ENCODE results near the gene STRBP. TPM values are rescaled to one million over a fixed set of nuclear protein-coding genes. Genes with fewer than 3 reads are reported as not detected.

STRBP gene
- total RNA-seq, 1 donor from 2014 or later, result 45.4 TPM

DNA sequence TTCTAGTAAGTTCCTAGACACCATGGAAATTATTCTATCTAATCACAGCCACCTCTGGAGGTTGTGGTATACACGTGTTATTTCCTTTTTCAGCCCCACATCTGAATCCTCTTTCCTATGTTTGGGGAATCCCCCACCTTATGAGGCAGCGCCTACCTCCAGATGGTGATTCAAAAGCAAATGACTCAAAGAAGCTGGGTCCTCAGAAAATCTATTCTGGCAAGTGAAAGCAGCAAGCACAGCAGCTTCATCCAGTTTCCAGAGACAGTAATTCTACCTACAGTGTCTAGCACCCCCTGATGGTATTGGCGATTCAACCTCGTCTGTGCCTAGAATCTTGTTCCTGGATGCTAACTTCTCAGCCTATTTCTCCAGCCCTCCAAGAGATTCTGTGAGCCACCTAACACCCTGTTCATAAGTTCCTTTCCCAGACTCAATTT, 43.0 kb downstream of the STRBP start:
- no peaks in the 10 kb centered on the region for H3K36me3 Mint-ChIP-seq (ENCODE audit: low read depth, unreplicated experiment)
- no peaks in the 10 kb centered on the region for H3K9me3 Mint-ChIP-seq (ENCODE audit: unreplicated experiment)
- peaks cover 9% of the 10 kb centered on the region for H3K4me1 Mint-ChIP-seq (ENCODE audit: unreplicated experiment)
- peak; percentile 32 for DNase-seq (ENCODE audit: low spot score)
- no peaks in the 10 kb centered on the region for H3K27me3 Mint-ChIP-seq (ENCODE audit: unreplicated experiment)
- H3K4me3 Mint-ChIP-seq (ENCODE audit: unreplicated experiment), result no peak overlapping the region
- no peak overlapping the region for H3K27ac Mint-ChIP-seq (ENCODE audit: unreplicated experiment)
- no peak for TF ChIP-seq CTCF (IDR thresholded peaks at IDR 0.05; ENCODE audit: unreplicated experiment)

- Mint-ChIP-seq H3K27me3 (ENCODE audit: unreplicated experiment) (no peaks in the 10 kb centered on the region), H3K36me3 (ENCODE audit: low read depth, unreplicated experiment) (no peaks in the 10 kb centered on the region), H3K27ac (ENCODE audit: unreplicated experiment) (no peak overlapping the region), H3K9me3 (ENCODE audit: unreplicated experiment) (no peaks in the 10 kb centered on the region), H3K4me3 (ENCODE audit: unreplicated experiment) (no peak overlapping the region), H3K4me1 (ENCODE audit: unreplicated experiment) (peaks cover 11% of the 10 kb centered on the region)
- TF ChIP-seq CTCF (IDR thresholded peaks at IDR 0.05; ENCODE audit: unreplicated experiment), result no peak
- no peak for DNase-seq (ENCODE audit: low spot score)
Measured at GRCh38 chr9:123220127-123220526, 48.3 kb downstream of the STRBP start.

DNA sequence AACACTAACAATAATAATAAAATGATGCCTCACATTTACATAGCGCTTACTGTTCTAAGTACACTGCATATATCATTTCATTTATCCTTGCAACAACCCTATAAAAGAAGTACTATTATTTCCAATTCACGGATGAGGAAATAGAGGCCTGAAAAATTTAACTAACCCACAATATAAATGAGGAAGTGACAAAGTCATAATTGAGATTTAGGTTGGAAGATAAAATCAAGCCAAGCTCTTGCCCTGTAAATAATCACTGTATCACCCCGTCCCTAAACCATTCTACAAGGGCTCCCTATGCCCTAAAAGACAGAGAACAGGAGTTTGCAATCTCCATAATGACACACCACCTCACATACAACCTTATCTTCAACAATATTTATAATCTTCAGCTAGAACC, 49.6 kb downstream of the STRBP start:
- Mint-ChIP-seq H3K27ac (ENCODE audit: unreplicated experiment) (no peak overlapping the region), H3K27me3 (ENCODE audit: unreplicated experiment) (no peaks in the 10 kb centered on the region), H3K36me3 (ENCODE audit: low read depth, unreplicated experiment) (no peaks in the 10 kb centered on the region), H3K9me3 (ENCODE audit: unreplicated experiment) (no peaks in the 10 kb centered on the region), H3K4me1 (ENCODE audit: unreplicated experiment) (peaks cover 8% of the 10 kb centered on the region), H3K4me3 (ENCODE audit: unreplicated experiment) (no peak overlapping the region)
- no peak for TF ChIP-seq CTCF (IDR thresholded peaks at IDR 0.05; ENCODE audit: unreplicated experiment)
- no peak for DNase-seq (ENCODE audit: low spot score)

DNA sequence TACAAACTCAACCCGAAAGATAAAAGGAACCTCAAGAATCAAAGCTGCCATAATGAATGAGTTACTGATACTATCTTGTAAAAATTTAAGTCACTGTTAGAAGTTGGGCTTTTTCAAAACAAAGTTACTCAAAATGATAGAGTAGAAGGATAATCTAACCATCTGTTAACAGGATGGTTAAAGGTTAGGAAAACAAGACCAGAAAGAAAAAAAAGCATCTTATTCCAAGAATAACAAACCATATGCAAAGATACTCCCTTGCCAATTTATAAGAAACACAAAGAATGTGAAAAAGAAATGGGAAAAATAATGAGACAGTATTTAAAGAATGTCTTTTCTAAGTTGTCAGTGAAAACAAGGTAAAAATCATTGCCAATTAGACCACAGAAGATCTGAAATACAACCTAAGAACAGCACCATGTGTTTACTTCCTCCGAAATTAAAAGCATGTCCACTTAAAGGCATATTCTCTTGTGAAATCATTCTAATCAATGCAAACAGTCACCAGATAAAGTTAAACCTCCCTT, 51.2 kb downstream of the STRBP start:
- no peaks in the 10 kb centered on the region for H3K36me3 Mint-ChIP-seq (ENCODE audit: low read depth, unreplicated experiment)
- TF ChIP-seq CTCF (IDR thresholded peaks at IDR 0.05; ENCODE audit: unreplicated experiment), result no peak
- H3K4me3 Mint-ChIP-seq (ENCODE audit: unreplicated experiment), result no peak overlapping the region
- no peak overlapping the region for H3K27ac Mint-ChIP-seq (ENCODE audit: unreplicated experiment)
- H3K9me3 Mint-ChIP-seq (ENCODE audit: unreplicated experiment), result no peaks in the 10 kb centered on the region
- H3K27me3 Mint-ChIP-seq (ENCODE audit: unreplicated experiment), result no peaks in the 10 kb centered on the region
- no peak for DNase-seq (ENCODE audit: low spot score)
- H3K4me1 Mint-ChIP-seq (ENCODE audit: unreplicated experiment), result peaks cover 8% of the 10 kb centered on the region

DNA sequence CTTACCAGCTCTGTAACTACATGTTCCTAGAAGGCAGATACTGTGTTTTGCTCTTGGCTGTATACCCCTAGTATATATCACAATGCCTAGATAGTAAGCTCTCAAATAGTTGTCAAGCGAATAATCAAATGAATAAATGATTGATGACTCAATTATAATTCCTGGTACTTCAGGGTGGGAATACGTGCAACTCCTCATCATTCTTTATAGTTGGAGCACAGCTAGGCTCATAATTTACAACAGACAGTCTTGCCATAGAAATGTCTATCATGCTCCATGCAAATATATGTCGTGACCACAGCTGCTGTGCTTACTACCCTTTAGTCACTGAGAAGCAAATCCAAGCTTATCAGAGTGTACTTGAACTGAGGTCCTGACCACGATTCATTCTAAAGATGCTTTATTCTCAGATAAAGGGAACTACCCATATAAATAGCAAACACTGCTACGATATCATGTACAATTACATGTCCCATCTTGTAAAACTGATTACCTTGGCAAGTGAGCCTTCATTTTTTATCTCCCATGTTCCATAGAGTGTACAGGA, 52.1 kb downstream of the STRBP start:
- no peaks in the 10 kb centered on the region for H3K36me3 Mint-ChIP-seq (ENCODE audit: low read depth, unreplicated experiment)
- no peak overlapping the region for H3K27ac Mint-ChIP-seq (ENCODE audit: unreplicated experiment)
- DNase-seq (ENCODE audit: low spot score), result no peak

More for the DNA sequence above, 52.1 kb downstream of the STRBP start:
- no peak for TF ChIP-seq CTCF (IDR thresholded peaks at IDR 0.05; ENCODE audit: unreplicated experiment)
- Mint-ChIP-seq H3K4me3 (ENCODE audit: unreplicated experiment) (no peak overlapping the region), H3K9me3 (ENCODE audit: unreplicated experiment) (no peaks in the 10 kb centered on the region), H3K4me1 (ENCODE audit: unreplicated experiment) (peaks cover 8% of the 10 kb centered on the region), H3K27me3 (ENCODE audit: unreplicated experiment) (no peaks in the 10 kb centered on the region)
